ENCODE results near the gene AAGAB.

GRCh38 chr15:67179411-67179995 is 75.0 kb downstream of the AAGAB start:
- TF ChIP-seq POLR2A (IDR thresholded peaks at IDR 0.05; ENCODE audit: borderline replicate concordance, extremely low read depth, insufficient read depth, insufficient read length) = no peak
- no peak for TF ChIP-seq YY1 (IDR thresholded peaks at IDR 0.05; ENCODE audit: extremely low read depth, insufficient replicate concordance, low read depth, low read length)
- TF ChIP-seq MAX (IDR thresholded peaks at IDR 0.05) = no peak
- no peak for TF ChIP-seq POLR2AphosphoS5 (IDR thresholded peaks at IDR 0.05; ENCODE audit: low read depth, low read length)
- no peak for TF ChIP-seq EGR1 (IDR thresholded peaks at IDR 0.05; ENCODE audit: low read depth)
- TF ChIP-seq CTCF (IDR thresholded peaks at IDR 0.05 in 2 of 3, conservative IDR thresholded peaks at IDR 0.05 in 1 of 3; ENCODE audit: borderline replicate concordance in 1 of 3, insufficient read depth in 1 of 3, low read depth in 2 of 3, low read length in 2 of 3) = no peak
- no peak for TF ChIP-seq FOSL1 (IDR thresholded peaks at IDR 0.05; ENCODE audit: low read depth)
- no peak for TF ChIP-seq ELF1 (IDR thresholded peaks at IDR 0.05; ENCODE audit: borderline replicate concordance, low read depth)
- TF ChIP-seq EZH2phosphoT487 (IDR thresholded peaks at IDR 0.05; ENCODE audit: borderline replicate concordance) = no peak
- no peak for TF ChIP-seq ZNF274 (IDR thresholded peaks at IDR 0.05; ENCODE audit: low read depth, low read length)
- no peak for TF ChIP-seq EZH2 (IDR thresholded peaks at IDR 0.05)
- no peak for TF ChIP-seq SIN3A (IDR thresholded peaks at IDR 0.05; ENCODE audit: low read depth)
- TF ChIP-seq CEBPB (IDR thresholded peaks at IDR 0.05; ENCODE audit: low read depth) = no peak
- no peak for TF ChIP-seq CBX3 (IDR thresholded peaks at IDR 0.05; ENCODE audit: low read depth)

All from HCT116 (cell line).